ENCODE results near the gene SAAL1.

The SAAL1 gene

GRCh38 chr11:18093959-18094358 lies 11.9 kb downstream of the SAAL1 start:
- no peak overlapping the region for H3K4me3 ChIP-seq (ENCODE audit: low read length)
- DNase-seq (ENCODE audit: low read depth, low spot score), result no peak

GRCh38 chr11:18091731-18092130 lies 14.2 kb downstream of the SAAL1 start:
- DNase-seq (ENCODE audit: low read depth, low spot score), result no peak
- H3K4me3 ChIP-seq (ENCODE audit: low read length), result no peak overlapping the region

DNA sequence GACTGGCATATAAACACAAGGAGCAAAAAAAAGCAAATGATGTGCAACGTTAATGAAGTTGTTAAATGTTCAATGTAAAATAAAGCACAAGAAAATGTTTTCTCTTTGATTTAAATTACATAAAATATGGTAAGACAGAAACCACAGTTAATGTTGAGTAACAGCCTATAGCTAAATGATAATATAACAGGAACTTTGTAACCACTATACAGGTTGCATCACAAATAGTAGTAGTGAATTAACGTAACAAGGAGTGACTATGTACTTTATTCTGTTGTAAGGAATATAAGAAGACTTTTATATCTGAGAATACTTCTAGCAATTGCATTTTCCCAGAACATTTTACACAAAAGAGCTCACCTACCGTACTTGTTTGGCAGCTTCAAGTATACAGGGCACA lies 16.9 kb downstream of the SAAL1 start:
- no peak overlapping the region for H3K4me3 ChIP-seq (ENCODE audit: low read length)
- no peak for DNase-seq (ENCODE audit: low read depth, low spot score)

GRCh38 chr11:18088366-18088765 lies 17.5 kb downstream of the SAAL1 start:
- DNase-seq (ENCODE audit: low read depth, low spot score), result no peak
- no peak overlapping the region for H3K4me3 ChIP-seq (ENCODE audit: low read length)

GRCh38 chr11:18081551-18081950 lies 24.3 kb downstream of the SAAL1 start:
- H3K4me3 ChIP-seq (ENCODE audit: low read length), result no peak overlapping the region
- DNase-seq (ENCODE audit: low read depth, low spot score), result no peak

- no peak overlapping the region for H3K4me3 ChIP-seq (ENCODE audit: low read length)
Observed at GRCh38 chr11:18080451-18080850, 25.4 kb downstream of the SAAL1 start.

DNA sequence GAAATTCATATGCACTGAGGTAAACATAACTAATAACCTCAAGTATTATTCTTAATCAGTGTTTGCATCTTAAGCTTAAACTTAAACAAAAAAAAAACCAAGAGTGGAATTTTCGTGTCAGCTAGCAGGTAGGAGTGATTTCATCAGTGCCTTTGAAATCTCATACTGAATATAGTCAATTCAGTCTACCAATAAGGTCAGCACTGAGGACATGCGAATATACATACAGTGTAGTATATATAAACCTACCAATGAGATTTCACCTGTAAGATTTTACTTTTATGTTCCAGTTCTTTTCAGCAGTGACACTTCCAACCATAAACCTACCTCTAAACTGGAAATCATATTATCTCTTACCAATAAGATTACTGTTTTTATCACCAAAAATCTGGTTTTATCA lies 27.0 kb downstream of the SAAL1 start:
- H3K4me3 ChIP-seq (ENCODE audit: low read length), result no peak overlapping the region
- no peak for DNase-seq (ENCODE audit: low read depth, low spot score)

More at GRCh38 chr11:18080451-18080850, 25.4 kb downstream of the SAAL1 start:
- no peak for DNase-seq (ENCODE audit: low read depth, low spot score)

DNA sequence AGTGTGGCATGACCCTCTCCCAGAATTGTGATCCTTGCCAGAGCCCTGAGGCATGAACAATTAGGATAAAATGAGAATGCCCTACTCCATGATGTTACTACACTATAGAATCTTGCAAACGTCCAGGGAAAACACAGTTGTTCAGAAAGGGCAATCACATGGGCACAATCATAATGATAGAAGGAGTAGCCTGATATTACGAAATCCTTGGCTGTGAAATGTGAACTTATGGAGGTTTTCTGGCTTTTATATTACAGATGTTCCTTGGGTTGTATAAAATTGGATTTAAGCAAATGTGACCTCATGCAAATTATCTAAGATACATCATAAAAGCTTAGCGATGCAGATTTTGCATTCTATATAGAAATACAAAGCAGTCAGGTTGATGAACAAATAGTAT lies 30.4 kb downstream of the SAAL1 start:
- DNase-seq (ENCODE audit: low read depth, low spot score), result no peak
- no peak overlapping the region for H3K4me3 ChIP-seq (ENCODE audit: low read length)

DNA sequence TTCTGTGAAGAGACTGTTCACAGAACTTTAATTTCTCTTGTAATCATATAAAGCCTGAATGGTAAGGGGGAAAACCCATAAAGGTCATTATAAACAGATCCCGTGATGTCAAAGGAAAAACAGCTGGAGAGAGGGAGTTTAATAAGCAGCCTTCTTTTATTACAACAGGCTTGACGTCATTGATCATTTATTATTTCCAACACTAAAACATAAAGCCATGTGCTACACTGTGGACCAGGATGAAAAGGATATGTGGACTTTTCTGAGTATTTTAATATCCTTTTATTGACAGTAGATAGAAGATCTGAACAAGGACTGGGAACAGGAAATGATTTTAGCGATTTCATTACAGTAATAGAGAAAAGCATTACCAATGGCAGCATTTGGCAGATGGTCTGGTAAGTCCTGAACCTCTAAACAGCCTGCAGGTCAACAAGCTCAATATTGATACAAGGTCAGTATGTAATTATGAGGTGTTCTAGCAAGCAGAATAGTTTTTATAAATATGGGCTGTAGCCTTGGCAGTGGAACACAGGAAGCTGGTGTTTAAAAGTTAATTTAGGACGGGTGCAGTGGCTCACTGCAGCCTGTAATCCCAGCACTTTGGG lies 34.7 kb downstream of the SAAL1 start:
- no peak for DNase-seq (ENCODE audit: low read depth, low spot score)
- H3K4me3 ChIP-seq (ENCODE audit: low read length), result no peak overlapping the region

- H3K4me3 ChIP-seq (ENCODE audit: low read length), result no peak overlapping the region
- no peak for DNase-seq (ENCODE audit: low read depth, low spot score)
Observed at GRCh38 chr11:18067372-18067771, 38.5 kb downstream of the SAAL1 start.

DNA sequence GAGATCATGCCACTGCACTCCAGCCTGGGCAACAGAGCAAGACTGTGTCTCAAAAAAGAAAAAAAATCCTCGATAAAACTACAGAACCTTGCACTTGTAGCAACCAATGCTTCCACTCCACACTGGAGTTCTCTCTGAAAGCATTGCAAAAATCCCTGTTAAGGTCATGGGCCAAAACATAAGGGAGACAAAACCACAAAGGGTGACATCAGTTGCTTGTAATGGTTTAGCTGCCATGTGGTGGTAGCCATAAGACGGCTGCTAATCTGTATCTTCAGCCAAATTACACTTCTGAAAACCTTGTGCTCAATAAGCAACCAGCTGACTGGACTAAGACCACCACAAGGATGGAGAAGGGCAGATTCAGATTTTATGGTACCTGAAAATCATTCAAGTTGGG lies 39.3 kb downstream of the SAAL1 start:
- H3K4me3 ChIP-seq (ENCODE audit: low read length), result no peak overlapping the region
- DNase-seq (ENCODE audit: low read depth, low spot score), result no peak

- H3K4me3 ChIP-seq (ENCODE audit: low read length), result no peak overlapping the region
- DNase-seq (ENCODE audit: low read depth, low spot score), result no peak
Observed at GRCh38 chr11:18065572-18065971, 40.3 kb downstream of the SAAL1 start.

GRCh38 chr11:18064450-18065054 lies 41.3 kb downstream of the SAAL1 start:
- no peak for DNase-seq (ENCODE audit: low read depth, low spot score)

DNA sequence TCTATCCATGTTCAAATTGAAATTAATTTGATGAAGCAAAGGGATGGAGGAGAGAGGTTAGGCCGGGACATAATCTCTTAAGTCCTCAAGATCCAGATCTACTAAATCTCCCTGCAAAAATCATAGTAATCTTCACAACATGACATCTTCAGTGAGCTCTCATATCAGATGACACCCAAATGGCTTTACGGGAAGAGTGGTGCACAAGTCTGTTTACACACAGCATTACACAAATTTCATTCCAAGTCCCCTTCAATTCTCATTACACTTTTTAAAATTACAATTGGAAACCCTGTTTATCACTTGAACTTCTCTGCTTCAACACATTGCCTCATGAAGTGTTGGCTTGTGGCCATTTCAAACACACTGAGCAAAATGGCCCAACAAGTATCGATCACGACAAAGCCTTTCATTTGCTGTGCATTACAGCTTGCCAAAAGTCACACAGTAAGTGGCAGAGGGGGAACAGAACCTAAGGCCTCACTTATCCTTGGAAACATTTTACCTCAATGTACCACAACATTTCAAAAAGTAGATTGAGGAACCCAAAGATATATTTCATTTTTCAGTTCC lies 41.9 kb downstream of the SAAL1 start:
- DNase-seq (ENCODE audit: low read depth, low spot score), result no peak
- H3K4me3 ChIP-seq (ENCODE audit: low read length), result no peak overlapping the region

More at GRCh38 chr11:18064450-18065054, 41.3 kb downstream of the SAAL1 start:
- H3K4me3 ChIP-seq (ENCODE audit: low read length), result no peak overlapping the region

DNA sequence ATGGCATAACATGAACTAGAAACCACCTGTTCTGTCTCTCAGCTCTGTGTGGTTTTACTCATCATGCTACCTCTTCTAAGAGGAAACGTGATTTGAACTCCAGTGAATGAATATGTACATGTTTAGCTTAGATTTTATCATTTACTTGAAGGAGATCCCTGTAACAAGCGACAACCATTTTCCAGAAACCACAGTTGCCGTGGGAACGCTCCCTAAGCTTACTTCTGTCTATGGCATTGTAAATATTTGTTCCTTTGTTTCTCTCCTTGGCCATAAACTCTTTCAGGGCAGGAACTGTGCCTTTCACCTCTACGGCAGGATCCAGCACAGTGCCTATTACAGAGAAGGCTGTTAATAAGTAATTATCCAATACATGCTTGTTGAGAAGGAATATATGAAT lies 42.8 kb downstream of the SAAL1 start:
- no peak for DNase-seq (ENCODE audit: low read depth, low spot score)
- no peak overlapping the region for H3K4me3 ChIP-seq (ENCODE audit: low read length)

DNA sequence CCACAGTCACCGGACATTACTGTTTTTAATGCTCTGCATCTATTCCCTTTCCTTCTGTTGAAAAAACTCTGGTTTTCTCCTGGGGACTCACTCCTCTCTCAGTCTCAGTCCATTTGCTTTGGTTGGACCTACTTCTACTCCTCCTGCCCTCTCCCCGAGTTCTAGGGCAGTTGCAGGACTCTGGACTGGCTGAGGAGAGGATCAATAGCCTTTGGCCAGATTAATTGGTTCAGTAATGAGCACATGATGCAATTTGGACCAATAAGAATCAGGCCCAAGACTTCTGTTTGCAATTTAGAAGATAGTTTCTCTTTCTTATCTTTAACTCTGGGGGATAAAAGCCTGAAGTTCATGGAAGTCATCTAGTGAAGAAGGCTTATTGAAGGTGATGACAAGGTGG lies 44.5 kb downstream of the SAAL1 start:
- no peak for DNase-seq (ENCODE audit: low read depth, low spot score)
- H3K4me3 ChIP-seq (ENCODE audit: low read length), result no peak overlapping the region

DNA sequence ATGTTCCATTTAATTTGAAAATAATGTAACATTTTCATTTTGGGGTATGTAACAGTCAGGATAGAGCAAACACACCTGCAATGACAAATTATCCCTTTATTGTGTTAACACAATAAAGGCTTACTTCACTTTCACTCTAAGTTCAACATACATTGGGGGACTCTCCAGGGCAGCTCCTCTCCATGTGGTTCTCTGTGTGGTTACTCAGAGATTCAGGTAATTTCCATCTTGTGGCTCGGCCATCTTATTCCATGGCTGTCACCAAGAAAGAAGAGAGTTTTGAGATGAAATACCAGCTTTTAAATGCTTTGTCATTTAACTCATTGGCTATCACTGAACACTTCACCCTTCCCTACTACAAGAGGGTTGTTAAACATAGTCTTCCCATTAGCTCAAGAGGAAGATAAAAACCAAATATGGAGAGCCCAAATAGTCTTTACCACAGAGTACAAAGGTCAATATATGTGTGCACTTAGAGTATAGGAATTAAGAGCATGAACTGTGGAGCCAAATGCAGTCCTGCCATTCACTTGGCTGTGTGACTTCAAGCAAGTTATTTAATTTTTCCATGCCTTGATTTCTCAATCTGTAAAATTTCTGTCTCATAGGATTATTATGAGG lies 49.2 kb downstream of the SAAL1 start:
- H3K4me3 ChIP-seq (ENCODE audit: low read length), result no peak overlapping the region
- DNase-seq (ENCODE audit: low read depth, low spot score), result no peak

DNA sequence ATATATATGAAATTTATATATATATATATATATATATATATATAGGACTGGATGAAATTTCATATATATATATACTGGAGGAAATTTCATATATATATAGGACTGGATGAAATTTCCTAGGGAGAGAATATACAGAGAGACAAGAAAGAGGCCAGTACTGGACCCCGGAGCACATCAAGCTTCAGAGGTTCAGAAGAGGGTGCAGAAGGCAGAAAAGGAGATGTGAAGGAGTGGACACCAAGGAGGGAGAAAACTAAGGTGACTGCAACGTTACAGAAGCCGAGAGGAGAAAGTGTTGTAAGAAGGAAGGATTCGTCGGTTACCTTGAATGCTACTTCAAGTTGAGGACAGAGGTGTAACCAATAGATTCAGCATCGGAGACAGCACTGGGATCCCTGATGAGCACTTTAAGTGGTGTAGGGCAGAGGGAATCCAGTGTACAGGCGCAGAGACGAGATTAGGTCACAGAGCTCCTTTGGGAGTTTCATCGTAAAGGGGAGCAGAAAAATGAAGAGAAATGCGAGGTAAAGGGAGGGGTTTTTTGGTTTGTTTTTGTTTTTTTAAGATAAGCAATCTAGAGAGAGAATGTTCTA lies 51.3 kb downstream of the SAAL1 start:
- no peak overlapping the region for H3K4me3 ChIP-seq (ENCODE audit: low read length)
- DNase-seq (ENCODE audit: low read depth, low spot score), result no peak

- no peak overlapping the region for H3K4me3 ChIP-seq (ENCODE audit: low read length)
- DNase-seq (ENCODE audit: low read depth, low spot score), result no peak
Observed at GRCh38 chr11:18050848-18051247, 55.0 kb downstream of the SAAL1 start.

GRCh38 chr11:18046116-18046777 lies 59.6 kb downstream of the SAAL1 start, which contains the start of gene TPH1:
Gene TPH1, minus strand, starts transcription at chr11:18046269. Its CDS starts 5,507 bp downstream, at chr11:18040762.
- H3K4me3 ChIP-seq (ENCODE audit: low read length), result no peak within 1 kb of the TSS
- no peak for DNase-seq (ENCODE audit: low read depth, low spot score)

Measured in Jurkat, Clone E6-1 (cell line).